Inflammatory macrophage treated with lipopolysaccharide for 4 hours (primary cell): ENCODE results near the gene DCAF8.
"Not testable (repeated sequence)": the region's sequence is repeated elsewhere in the genome, so short reads cannot be mapped to it uniquely, and the experiment has no call there.

Experiments used
- DNase-seq: peaks from one replicate; pipeline ENCODE4 v3.0.0-alpha.2; 2020

Gene DCAF8

GRCh38 chr1:160261893-160262794 lies at the start of gene DCAF8:
Gene DCAF8 (minus strand): TSS chr1:160262549. CDS start chr1:160244008, 18,541 bp downstream.
- peak; percentile 99 for DNase-seq

GRCh38 chr1:160309571-160309970 lies 47.2 kb upstream of the DCAF8 start:
- DNase-seq, result peak; percentile 68

- DNase-seq, result peak; percentile 46
Observed at GRCh38 chr1:160309185-160309557, 46.8 kb upstream of the DCAF8 start.

GRCh38 chr1:160308451-160309184 lies 46.3 kb upstream of the DCAF8 start:
- no peak for DNase-seq

GRCh38 chr1:160307118-160307791 lies 44.9 kb upstream of the DCAF8 start:
- no peak for DNase-seq

- DNase-seq, result no peak
Observed at GRCh38 chr1:160300173-160300572, 37.8 kb upstream of the DCAF8 start.

GRCh38 chr1:160296036-160296435 lies 33.7 kb upstream of the DCAF8 start:
- no peak for DNase-seq

- DNase-seq, result peak; percentile 46
Observed at GRCh38 chr1:160293020-160293968, 30.9 kb upstream of the DCAF8 start.

GRCh38 chr1:160291248-160292220 lies 29.2 kb upstream of the DCAF8 start:
- DNase-seq, result peak; percentile 44

GRCh38 chr1:160287769-160288168 lies 25.4 kb upstream of the DCAF8 start:
- not testable (repeated sequence) for DNase-seq

- DNase-seq, result no peak
Observed at GRCh38 chr1:160285506-160285905, 23.2 kb upstream of the DCAF8 start.

- DNase-seq, result peak; percentile 93
Observed at GRCh38 chr1:160284782-160285344, 22.5 kb upstream of the DCAF8 start, which contains the start of gene PEX19. Gene PEX19 (minus strand): TSS chr1:160285133. CDS start chr1:160285124, 9 bp downstream.

GRCh38 chr1:160284220-160284781 lies 22.0 kb upstream of the DCAF8 start:
- DNase-seq, result peak; percentile 90

GRCh38 chr1:160282807-160283206 lies 20.5 kb upstream of the DCAF8 start:
- no peak for DNase-seq

GRCh38 chr1:160277987-160278386 lies 15.6 kb upstream of the DCAF8 start:
- no peak for DNase-seq

GRCh38 chr1:160277330-160277729 lies 15.0 kb upstream of the DCAF8 start:
- no peak for DNase-seq

GRCh38 chr1:160271025-160271424 lies 8.7 kb upstream of the DCAF8 start:
- DNase-seq, result no peak

- DNase-seq, result no peak
Observed at GRCh38 chr1:160267284-160267991, 5.1 kb upstream of the DCAF8 start.

GRCh38 chr1:160264795-160265307 lies 2.5 kb upstream of the DCAF8 start:
- no peak for DNase-seq
